ENCODE results near the gene HNRNPLL.

GRCh38 chr2:38557217-38557616 lies 45.5 kb downstream of the HNRNPLL start:
- no peak for TF ChIP-seq TAF1 (IDR thresholded peaks at IDR 0.05; ENCODE audit: borderline replicate concordance, low read depth, low read length)
- no peak for TF ChIP-seq CTCF (IDR thresholded peaks at IDR 0.05)
- no peak for TF ChIP-seq RAD21 (IDR thresholded peaks at IDR 0.05; ENCODE audit: low read length)
- TF ChIP-seq TEAD4 (IDR thresholded peaks at IDR 0.05; ENCODE audit: borderline replicate concordance, insufficient read depth) = no peak
- TF ChIP-seq REST (IDR thresholded peaks at IDR 0.05; ENCODE audit: low read depth, low read length) = no peak
- TF ChIP-seq SIN3A (IDR thresholded peaks at IDR 0.05; ENCODE audit: borderline replicate concordance, low read depth, low read length) = no peak
- TF ChIP-seq EZH2phosphoT487 (IDR thresholded peaks at IDR 0.05; ENCODE audit: borderline replicate concordance, low read depth) = no peak
- no peak for TF ChIP-seq IRF3 (IDR thresholded peaks at IDR 0.05; ENCODE audit: low read depth, low read length)
- TF ChIP-seq SMC3 (IDR thresholded peaks at IDR 0.05; ENCODE audit: low read depth, low read length) = no peak
- no peak for TF ChIP-seq ELF1 (IDR thresholded peaks at IDR 0.05)
- no peak for TF ChIP-seq POLR2AphosphoS5 (IDR thresholded peaks at IDR 0.05; ENCODE audit: low read depth, low read length)

Measured in SK-N-SH (cell line).